Sigmoid colon (tissue), 7 donors: ENCODE measurements around the gene OPCML. TPM values are rescaled to one million over a fixed set of nuclear protein-coding genes. Genes with fewer than 3 reads are reported as not detected.
A peak's percentile ranks its signal among the peaks of the same experiment; 100 is the strongest.

ENCODE experiments used
- DNase-seq: peaks from one replicate; pipeline ENCODE4 v3.0.0-alpha.2; 2019
- H3K27ac ChIP-seq, 4 donors: fragments of 200-600 bp; sonication (generic); one replicate each; pipeline ENCODE4 v1.5.1; 2016 to 2019; ENCODE audit warnings: mild to moderate bottlenecking in 1 of 4
- H3K27me3 ChIP-seq, 3 donors: fragments of 200-600 bp; sonication (generic); one replicate each; pipeline ENCODE4 v1.5.1; 2019; ENCODE audit warnings: mild to moderate bottlenecking in 1 of 3
- H3K36me3 ChIP-seq, 4 donors: fragments of 200-600 bp; sonication (generic); one replicate each; pipeline ENCODE4 v1.5.1; 2016 to 2019
- H3K4me1 ChIP-seq, 4 donors: fragments of 200-600 bp; sonication (generic); one replicate each; pipeline ENCODE4 v1.5.1; 2017 to 2019
- H3K4me3 ChIP-seq, 4 donors: fragments of 200-600 bp; sonication (generic); one replicate each; pipeline ENCODE4 v1.5.1; 2017 to 2019; ENCODE audit warnings: mild to moderate bottlenecking in 2 of 4, moderate library complexity in 1 of 4
- H3K9me3 ChIP-seq, 4 donors: fragments of 200-600 bp in 3 of 4; sonication (generic) in 3 of 4; one replicate each; pipeline versions ENCODE4 v1.5.1 to v1.6.1; 2013 to 2019
- CTCF ChIP-seq, 4 experiments: fragments of 450-650 bp in 3 of 4; fragments of 200-600 bp in 1 of 4; IDR thresholded peaks; one replicate each; pipeline ENCODE4 v1.5.1; 2016 to 2019; ENCODE audit warnings: antibody characterized with exemption in 4 of 4, mild to moderate bottlenecking in 3 of 4, moderate library complexity in 2 of 4
- EP300 ChIP-seq, 4 donors: sonication (generic); formaldehyde crosslinking; IDR thresholded peaks; one replicate each; pipeline ENCODE4 v1.6.1; 2017; ENCODE audit warnings: antibody characterized with exemption in 4 of 4
- POLR2A ChIP-seq, 2 donors: fragments of 450-650 bp; IDR thresholded peaks; one replicate each; pipeline ENCODE4 v1.6.1; 2016; ENCODE audit warnings: antibody characterized with exemption in 2 of 2, mild to moderate bottlenecking in 2 of 2, moderate library complexity in 2 of 2
- POLR2AphosphoS5 ChIP-seq, 4 donors: sonication (generic); formaldehyde crosslinking; IDR thresholded peaks; one replicate each; pipeline ENCODE4 v1.6.1; 2017; ENCODE audit warnings: antibody characterized with exemption in 4 of 4
- WGBS, 2 donors: extraction: QIAGEN DNeasy Blood & Tissue Kit; methylation state at CpG; one replicate each; pipeline ENCODE4 v1.1.7; 2013; 5-methylcytosine and 5-hydroxymethylcytosine counted together
- intact Hi-C: fragments of 100-400 bp; cut with DNase I; formaldehyde crosslinking; loops from one replicate; pipeline ENCODE4 v1.15.1; 2023
- polyA plus RNA-seq, 3 donors: library from polyadenylated mRNA; stranded (reverse); fragments of 200-250 nt; gene quantifications; one replicate each; pipeline ENCODE4 v1.2.3, GENCODE V29; 2013
- total RNA-seq, 4 donors: library from RNA; depleted of rRNA; stranded (reverse); fragments of >200 nt; gene quantifications; one replicate each; pipeline ENCODE4 v1.1.0, GENCODE V29; 2016
- donor health status: healthy with polysubstance abuse.
- donor health status: Bipolar disorder and iron deficiency.
- donor health status: healthy.

The OPCML gene
- total and polyA plus RNA-seq, 7 donors = under 0.01 to 0.14 (median 0.03) TPM; not detected in 4

DNA sequence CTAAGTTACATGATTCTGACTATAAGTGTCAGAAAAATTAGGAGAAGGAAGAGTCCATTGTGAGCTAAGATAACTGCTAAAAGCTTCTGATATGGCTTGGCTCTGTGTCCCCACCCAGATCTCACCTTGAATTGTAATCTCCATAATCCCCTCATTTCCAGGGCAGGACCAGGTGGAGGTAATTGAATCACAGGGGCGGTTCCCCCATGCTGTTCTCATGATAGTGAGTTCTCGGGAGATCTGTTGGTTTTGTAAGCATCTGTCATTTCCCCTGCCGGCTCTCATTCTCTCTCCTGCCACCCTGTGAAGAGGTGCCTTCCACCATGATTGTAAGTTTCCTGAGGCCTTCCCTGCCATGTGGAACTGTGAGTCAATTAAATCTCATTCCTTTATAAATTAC lies 230.2 kb downstream of the OPCML start:
- DNase-seq = no peak
- H3K36me3 ChIP-seq = no peaks in the 10 kb centered on the region
- 38 to 44% methylated on average over 3 of the region's 3 CpGs for WGBS, 2 donors
- no peaks in the 10 kb centered on the region for H3K4me1 ChIP-seq
- H3K9me3 ChIP-seq = no peaks in the 10 kb centered on the region
- H3K27ac ChIP-seq = no peak overlapping the region
- no peak for TF ChIP-seq POLR2A (IDR thresholded peaks at IDR 0.05)
- peaks cover 0 to 27% (median 9%) of the 10 kb centered on the region in 3 donors for H3K27me3 ChIP-seq
- intact Hi-C loops = no loop called here
- H3K4me3 ChIP-seq = no peak overlapping the region

- TF ChIP-seq POLR2AphosphoS5 (IDR thresholded peaks at IDR 0.05) (no peak), CTCF (IDR thresholded peaks at IDR 0.05) (no peak), POLR2A (IDR thresholded peaks at IDR 0.05) (no peak), EP300 (IDR thresholded peaks at IDR 0.05) (no peak)
- intact Hi-C loops = no loop called here
- H3K27me3 ChIP-seq = peaks cover 0 to 34% (median 10%) of the 10 kb centered on the region in 3 donors
- no peak overlapping the region for H3K27ac ChIP-seq
- H3K4me1 ChIP-seq = no peaks in the 10 kb centered on the region
- no peaks in the 10 kb centered on the region for H3K9me3 ChIP-seq
- WGBS, 2 donors = 83 to 90% methylated on average over 3 of the region's 3 CpGs
- H3K4me3 ChIP-seq = no peak overlapping the region
- H3K36me3 ChIP-seq = no peaks in the 10 kb centered on the region
- no peak for DNase-seq
Observed at GRCh38 chr11:133300666-133301065, 231.6 kb downstream of the OPCML start.

DNA sequence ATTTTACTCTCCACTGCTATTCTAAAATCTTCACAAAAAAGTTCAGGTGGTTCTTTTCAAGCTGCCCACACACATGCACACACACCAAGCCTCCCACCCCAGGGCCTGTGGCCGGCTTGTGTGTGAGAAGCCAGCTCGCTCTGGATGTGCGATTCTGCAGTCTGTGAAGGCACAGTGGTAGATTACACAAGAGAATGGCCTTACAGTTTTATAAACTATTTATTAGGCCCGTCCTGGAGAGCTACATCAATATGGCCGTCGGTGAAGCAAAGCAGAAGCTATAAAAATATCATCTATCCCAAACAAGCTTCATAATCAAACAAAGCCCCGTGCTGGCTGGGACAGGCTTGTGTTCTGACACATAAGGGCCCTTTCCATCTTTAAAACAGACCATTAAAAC lies 240.5 kb downstream of the OPCML start:
- Histone ChIP-seq H3K27me3 (peaks cover 0 to 28% (median 3%) of the 10 kb centered on the region in 3 donors), H3K36me3 (no peaks in the 10 kb centered on the region), H3K4me1 (peaks cover 0 to 30% (median 27%) of the 10 kb centered on the region in 4 donors), H3K4me3 (no peak overlapping the region), H3K9me3 (no peaks in the 10 kb centered on the region), H3K27ac (peak overlapping the region in 3 of 4 donors; percentile 17 to 67 (median 48))
- intact Hi-C loops = loop anchor here (2.0 kb wide), 1 partner anchor 91 kb away; no protein-coding TSS in a partner anchor
- DNase-seq = peak; percentile 83
- no peak for TF ChIP-seq POLR2A (IDR thresholded peaks at IDR 0.05)
- peak in 2 of 4 donors; percentile 27 to 60 for TF ChIP-seq EP300 (IDR thresholded peaks at IDR 0.05)
- TF ChIP-seq POLR2AphosphoS5 (IDR thresholded peaks at IDR 0.05) = peak; percentile 57 to 87 (median 83)
- WGBS, 2 donors = 38 to 56% methylated on average over 7 of the region's 7 CpGs

- Histone ChIP-seq H3K9me3 (no peaks in the 10 kb centered on the region), H3K27ac (no peak overlapping the region), H3K4me1 (peaks cover 0 to 5% (median 3%) of the 10 kb centered on the region in 4 donors), H3K36me3 (no peaks in the 10 kb centered on the region), H3K4me3 (no peak overlapping the region), H3K27me3 (peaks cover 0 to 32% (median 0%) of the 10 kb centered on the region in 3 donors)
- no peak for DNase-seq
- intact Hi-C loops = no loop called here
- 80 to 81% methylated on average over 6 of the region's 6 CpGs for WGBS, 2 donors
- TF ChIP-seq POLR2A (IDR thresholded peaks at IDR 0.05) (no peak), EP300 (IDR thresholded peaks at IDR 0.05) (no peak), POLR2AphosphoS5 (IDR thresholded peaks at IDR 0.05) (no peak), CTCF (IDR thresholded peaks at IDR 0.05) (no peak)
Observed at GRCh38 chr11:133285359-133285758, 246.9 kb downstream of the OPCML start.

DNA sequence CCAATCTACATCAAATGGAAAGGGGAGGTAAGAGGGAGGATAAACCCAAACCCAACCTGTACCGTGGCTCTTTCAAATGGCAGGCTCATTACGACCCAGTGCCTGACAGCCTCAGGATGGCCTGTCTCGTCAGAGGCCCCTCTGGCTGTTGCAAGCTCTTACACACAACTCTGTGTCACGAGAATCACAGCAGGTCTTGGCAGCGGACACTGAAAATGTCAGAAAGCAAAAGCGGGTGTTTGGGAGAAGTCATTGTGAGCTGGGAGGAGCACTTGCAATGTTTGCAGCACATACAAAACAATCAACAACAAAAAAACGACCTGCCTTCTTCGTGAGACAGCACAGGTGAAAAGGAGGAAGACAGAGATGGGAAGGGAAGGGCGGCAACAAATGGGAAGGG lies 248.1 kb downstream of the OPCML start:
- Histone ChIP-seq H3K4me3 (no peak overlapping the region), H3K9me3 (no peaks in the 10 kb centered on the region), H3K36me3 (no peaks in the 10 kb centered on the region), H3K27me3 (peaks cover 0 to 39% (median 0%) of the 10 kb centered on the region in 3 donors), H3K27ac (no peak overlapping the region), H3K4me1 (no peaks in the 10 kb centered on the region)
- WGBS, 2 donors = 79 to 83% methylated on average over 9 of the region's 9 CpGs
- intact Hi-C loops = no loop called here
- TF ChIP-seq POLR2AphosphoS5 (IDR thresholded peaks at IDR 0.05) (no peak), CTCF (IDR thresholded peaks at IDR 0.05) (no peak)
- no peak for DNase-seq

GRCh38 chr11:133277886-133278285 lies 254.4 kb downstream of the OPCML start:
- peaks cover 0 to 33% (median 0%) of the 10 kb centered on the region in 3 donors for H3K27me3 ChIP-seq
- H3K4me3 ChIP-seq = no peak overlapping the region
- H3K9me3 ChIP-seq = no peaks in the 10 kb centered on the region
- no peaks in the 10 kb centered on the region for H3K36me3 ChIP-seq
- no peak for DNase-seq
- 88 to 93% methylated on average over 5 of the region's 5 CpGs for WGBS, 2 donors
- H3K27ac ChIP-seq = no peak overlapping the region
- TF ChIP-seq CTCF (IDR thresholded peaks at IDR 0.05) = no peak
- no peak for TF ChIP-seq POLR2A (IDR thresholded peaks at IDR 0.05)
- TF ChIP-seq POLR2AphosphoS5 (IDR thresholded peaks at IDR 0.05) = no peak
- no peak for TF ChIP-seq EP300 (IDR thresholded peaks at IDR 0.05)
- intact Hi-C loops = no loop called here
- no peaks in the 10 kb centered on the region for H3K4me1 ChIP-seq
